H1 (cell line): ENCODE data around the gene SCAI. TPM values are rescaled to one million over a fixed set of nuclear protein-coding genes. Genes with fewer than 3 reads are reported as not detected.

ENCODE experiments used
- CTCF ChIA-PET: fragments of 300-600 bp; sonication (Branson Sonifier 250); formaldehyde crosslinking; loops from one replicate; lab custom pipeline; 2021; ENCODE audit not compliant: partially characterized antibody; lab: Charles Lee
- POLR2A ChIA-PET: fragments of 300-600 bp; sonication (Branson Sonifier 250); formaldehyde crosslinking; loops from one replicate; lab custom pipeline; 2021; ENCODE audit warnings: inconsistent platforms; ENCODE audit not compliant: partially characterized antibody; lab: Charles Lee
- DNase-seq, 2 experiments: peaks; one replicate each; pipeline versions ENCODE4 v3.0.0 to v3.0.0-alpha.2; 2010 to 2022; ENCODE audit warnings: low spot score in 2 of 2, low read depth in 1 of 2, mixed read lengths in 1 of 2
- FAIRE-seq: peaks from 2 replicates; lab custom pipeline; 2011; peaks lifted over from hg19 to GRCh38; lab: Jason Lieb, UNC
- H2AFZ ChIP-seq: 2 replicates; pipeline ENCODE4 v1.8.1; 2012; ENCODE audit warnings: low read length, inconsistent platforms
- H2AK5ac ChIP-seq: 2 replicates; pipeline ENCODE4 v1.6.1; 2013; ENCODE audit warnings: low read depth, low read length
- H2BK120ac ChIP-seq: replicated peaks from 2 replicates; pipeline ENCODE3; 2013; ENCODE audit warnings: low read depth, low read length, inconsistent platforms
- H2BK12ac ChIP-seq: 2 replicates; pipeline ENCODE4 v1.6.1; 2013; ENCODE audit warnings: low read depth, low read length
- H2BK15ac ChIP-seq: 2 replicates; pipeline ENCODE4 v1.6.1; 2013; ENCODE audit warnings: low read length
- H2BK20ac ChIP-seq: 2 replicates; pipeline ENCODE4 v1.6.1; 2013; ENCODE audit warnings: low read length
- H2BK5ac ChIP-seq: 2 replicates; pipeline ENCODE4 v1.6.1; 2013; ENCODE audit warnings: low read depth, low read length
- H3K14ac ChIP-seq: 2 replicates; pipeline ENCODE4 v1.6.1; 2013; ENCODE audit warnings: inconsistent platforms; ENCODE audit not compliant: insufficient read length
- H3K18ac ChIP-seq: 2 replicates; pipeline ENCODE4 v1.6.1; 2013; ENCODE audit warnings: low read length; ENCODE audit errors: extremely low read depth
- H3K23ac ChIP-seq: 2 replicates; pipeline ENCODE4 v1.6.1; 2013; ENCODE audit warnings: inconsistent platforms; ENCODE audit not compliant: insufficient read length
- H3K23me2 ChIP-seq: 2 replicates; pipeline ENCODE4 v1.6.1; 2013; ENCODE audit warnings: low read depth, low read length
- H3K27ac ChIP-seq: 2 replicates; pipeline ENCODE4 v1.6.1; 2011; ENCODE audit warnings: low read depth, low read length, inconsistent platforms
- H3K27me3 ChIP-seq, 4 experiments: replicated peaks in 1 of 4; 1 replicate in 1 of 4; 2 replicates in 3 of 4; pipeline versions ENCODE4 v1.6.1 to v1.8.1; 2011 to 2013; ENCODE audit warnings: low read length in 3 of 4, mild to moderate bottlenecking in 3 of 4, inconsistent platforms in 2 of 4, mixed read lengths in 2 of 4, moderate library complexity in 1 of 4; ENCODE audit not compliant: control insufficient read depth in 3 of 4, insufficient read depth in 3 of 4; ENCODE audit errors: extremely low read depth in 1 of 4
- H3K36me3 ChIP-seq, 4 experiments: 2 replicates each; pipeline versions ENCODE4 v1.6.1 to v1.8.1; 2011 to 2013; ENCODE audit warnings: mild to moderate bottlenecking in 4 of 4, low read length in 3 of 4, moderate library complexity in 2 of 4, control low read depth in 1 of 4, inconsistent platforms in 1 of 4; ENCODE audit not compliant: insufficient read depth in 4 of 4, control insufficient read depth in 2 of 4
- H3K4ac ChIP-seq: replicated peaks from 2 replicates; pipeline ENCODE3; 2013; ENCODE audit warnings: low read length, low read depth, mixed read lengths, inconsistent platforms; ENCODE audit not compliant: insufficient read length
- H3K4me1 ChIP-seq, 4 experiments: replicated peaks in 1 of 4; 1 replicate in 1 of 4; 2 replicates in 3 of 4; pipeline versions ENCODE4 v1.6.1 to v1.8.1; 2011 to 2013; ENCODE audit warnings: low read length in 3 of 4, inconsistent platforms in 2 of 4, mixed read lengths in 1 of 4; ENCODE audit not compliant: insufficient read depth in 4 of 4, control insufficient read depth in 3 of 4
- H3K4me2 ChIP-seq, 2 experiments: 2 replicates each; pipeline versions ENCODE4 v1.6.1 to v1.8.1; 2011 to 2013; ENCODE audit warnings: low read depth in 2 of 2, low read length in 2 of 2, control low read depth in 1 of 2, inconsistent platforms in 1 of 2, mild to moderate bottlenecking in 1 of 2; ENCODE audit not compliant: insufficient read depth in 1 of 2
- H3K4me3 ChIP-seq, 4 experiments: fragments of 200-600, 300-600 bp in 1 of 4; sonication (generic), shearing (Covaris generic), sonication (Bioruptor Twin) in 1 of 4; 2 replicates each; pipeline versions ENCODE4 v1.5.1 to v1.8.1; 2011 to 2016; ENCODE audit warnings: low read length in 4 of 4, low read depth in 3 of 4, control low read depth in 2 of 4, inconsistent platforms in 2 of 4, mild to moderate bottlenecking in 2 of 4, mixed read lengths in 1 of 4, moderate library complexity in 1 of 4; ENCODE audit not compliant: insufficient read depth in 2 of 4; ENCODE audit errors: extremely low read depth in 1 of 4
- H3K56ac ChIP-seq: replicated peaks from 2 replicates; pipeline ENCODE3; 2013; ENCODE audit warnings: low read depth, mild to moderate bottlenecking, mixed read lengths, low read length, inconsistent platforms; ENCODE audit not compliant: insufficient read length
- H3K79me1 ChIP-seq: 2 replicates; pipeline ENCODE4 v1.6.1; 2013; ENCODE audit warnings: low read depth, low read length, control low read depth
- H3K79me2 ChIP-seq, 2 experiments: 2 replicates each; pipeline versions ENCODE4 v1.6.1 to v1.8.1; 2012 to 2013; ENCODE audit warnings: low read length in 2 of 2, mild to moderate bottlenecking in 2 of 2, inconsistent platforms in 1 of 2; ENCODE audit not compliant: insufficient read depth in 2 of 2, control insufficient read depth in 1 of 2
- H3K9ac ChIP-seq, 4 experiments: replicated peaks in 1 of 4; 1 replicate in 1 of 4; 2 replicates in 3 of 4; pipeline versions ENCODE4 v1.6.1 to v1.8.1; 2011 to 2013; ENCODE audit warnings: low read depth in 3 of 4, low read length in 3 of 4, control low read depth in 2 of 4, mild to moderate bottlenecking in 2 of 4, moderate library complexity in 2 of 4, inconsistent platforms in 1 of 4; ENCODE audit errors: extremely low read depth in 1 of 4
- H3K9me3 ChIP-seq, 2 experiments: 2 replicates each; pipeline versions ENCODE4 v1.6.1 to v1.8.1; 2012 to 2013; ENCODE audit warnings: mild to moderate bottlenecking in 2 of 2, moderate library complexity in 2 of 2, control low read depth in 1 of 2, inconsistent platforms in 1 of 2, low read depth in 1 of 2, low read length in 1 of 2, mixed read lengths in 1 of 2; ENCODE audit not compliant: insufficient read depth in 2 of 2
- H4K20me1 ChIP-seq, 2 experiments: replicated peaks in 1 of 2; 2 replicates each; pipeline versions ENCODE3 to v1.8.1; 2011 to 2013; ENCODE audit warnings: inconsistent platforms in 2 of 2, low read length in 2 of 2, mild to moderate bottlenecking in 1 of 2; ENCODE audit not compliant: insufficient read depth in 2 of 2, control insufficient read depth in 1 of 2
- H4K5ac ChIP-seq: 2 replicates; pipeline ENCODE4 v1.6.1; 2013; ENCODE audit warnings: low read length, low read depth, mixed read lengths, inconsistent platforms; ENCODE audit not compliant: insufficient read length
- H4K8ac ChIP-seq: 2 replicates; pipeline ENCODE4 v1.8.0; 2013; ENCODE audit warnings: mild to moderate bottlenecking, moderate library complexity, low read length, inconsistent platforms; ENCODE audit not compliant: insufficient read depth; ENCODE audit errors: extremely low read depth
- H4K91ac ChIP-seq: replicated peaks from 2 replicates; pipeline ENCODE3; 2013; ENCODE audit warnings: low read length, mixed read lengths, inconsistent platforms; ENCODE audit not compliant: insufficient read length
- ATF3 ChIP-seq: IDR thresholded peaks from 2 replicates; pipeline ENCODE4 v1.6.1; 2011; ENCODE audit warnings: low read depth, mild to moderate bottlenecking, low read length; ENCODE audit not compliant: insufficient read depth
- BRCA1 ChIP-seq: IDR thresholded peaks from 2 replicates; pipeline ENCODE4 v1.6.1; 2012; ENCODE audit warnings: low read depth, low read length, improper control_type of control experiment
- CBX5 ChIP-seq: fragments of 300-800, 300-1000 bp; sonication (generic); IDR thresholded peaks from 2 replicates; pipeline ENCODE4 v1.7.1; 2016; ENCODE audit warnings: antibody characterized with exemption, low read length, low read depth
- E2F6 ChIP-seq: IDR thresholded peaks from 2 replicates; pipeline ENCODE4 v1.6.1; 2012; ENCODE audit warnings: inconsistent platforms
- SAP30 ChIP-seq: fragments of 300-600 bp; sonication (generic); IDR thresholded peaks from 2 replicates; pipeline ENCODE4 v1.7.1; 2012; ENCODE audit warnings: low read length, moderate library complexity, mild to moderate bottlenecking, inconsistent platforms; ENCODE audit not compliant: insufficient read depth, insufficient replicate concordance
- SIX5 ChIP-seq: IDR thresholded peaks from 2 replicates; pipeline ENCODE4 v1.6.1; 2011; ENCODE audit warnings: mild to moderate bottlenecking, low read depth, low read length
- WGBS, 2 experiments: shearing (Covaris generic) in 1 of 2; methylation state at CpG; one replicate each; pipeline versions ENCODE4 v1.1.6 to v1.1.7; 2013 to 2015; ENCODE audit warnings: low lambda C conversion rate in 2 of 2, mixed read lengths in 2 of 2, inconsistent platforms in 1 of 2, low coverage in 1 of 2, missing lambda C conversion rate in 1 of 2; ENCODE audit not compliant: insufficient replicate concordance in 2 of 2, insufficient coverage in 1 of 2, insufficient read length in 1 of 2; ENCODE audit errors: extremely low coverage in 1 of 2, missing lambda C conversion rate in 1 of 2; 5-methylcytosine and 5-hydroxymethylcytosine counted together
- polyA plus RNA-seq, 7 experiments: library from polyadenylated mRNA; depleted of rRNA in 3 of 7; stranded (reverse) in 5 of 7; unstranded in 2 of 7; fragments of >200 nt in 5 of 7; fragments of 200-250 nt in 2 of 7; gene quantifications; 1 replicate in 5 of 7; 2 replicates in 1 of 7; 4 replicates in 1 of 7; pipeline versions ENCODE4 v1.2.1 to v1.2.3, GENCODE V29; 2011 to 2013; ENCODE audit warnings: missing spikeins in 2 of 7, mixed read lengths in 2 of 7
- total RNA-seq: library from RNA; stranded (reverse); fragmentation: NEBNext Ultra II Directional; extraction: Animal tissue kit (Norgen Biotek cat#: 25700); gene quantifications from 2 replicates; pipeline ENCODE4 v1.2.1, GENCODE V29; 2021

Gene SCAI
- total and polyA plus RNA-seq, 2 of the 8 experiments (the other 6 are each of a cell fraction or from before 2014, with no cell fraction given): 6.4 to 19.8 TPM

GRCh38 chr9:125189011-125189360 lies 45.7 kb upstream of the SCAI start:
- H3K18ac ChIP-seq: no peak overlapping the region
- H4K20me1 ChIP-seq: peaks cover 2 to 3% of the 10 kb centered on the region in 2 experiments
- H2BK5ac ChIP-seq: peak overlapping the region; percentile 66; the same call in 1 of the 2 replicates
- H3K27me3 ChIP-seq: no peaks in the 10 kb centered on the region
- H3K56ac ChIP-seq: no peak overlapping the region
- no peaks in the 10 kb centered on the region for H3K79me1 ChIP-seq
- H3K27ac ChIP-seq: peak overlapping the region; percentile 73; the same call in 1 of the 2 replicates
- H3K4me2 ChIP-seq: peak overlapping the region; percentile 71 to 88
- no peak overlapping the region for H2AFZ ChIP-seq
- no peak for TF ChIP-seq E2F6
- no peak for TF ChIP-seq ATF3
- TF ChIP-seq CBX5: no peak
- no peak for TF ChIP-seq SIX5
- TF ChIP-seq BRCA1: no peak
- peak; percentile 47 for TF ChIP-seq SAP30
- H4K91ac ChIP-seq: no peak overlapping the region
- H3K4ac ChIP-seq: no peak overlapping the region
- H3K9me3 ChIP-seq: no peaks in the 10 kb centered on the region
- H3K14ac ChIP-seq: no peak overlapping the region
- no peak overlapping the region for H3K23ac ChIP-seq
- no peak overlapping the region for H2BK20ac ChIP-seq
- peaks cover 17 to 54% of the 10 kb centered on the region in 2 experiments for H3K79me2 ChIP-seq
- no peak for DNase-seq
- H2AK5ac ChIP-seq: no peak overlapping the region
- CTCF ChIA-PET: interaction anchor here (0.5 kb wide), 1 partner anchor 66 kb away, joined by 3 read pairs; no protein-coding TSS in a partner anchor
- H3K4me3 ChIP-seq: peak overlapping the region; percentile 95 to 99 (median 96)
- H2BK120ac ChIP-seq: no peak overlapping the region
- 3% methylated on average over 20 of the region's 26 CpGs; no CpG with 5 or more reads in 1 of the 2 experiments for WGBS, 2 experiments
- no peak overlapping the region for H2BK12ac ChIP-seq
- H2BK15ac ChIP-seq: no peak overlapping the region
- H3K36me3 ChIP-seq: no peaks in the 10 kb centered on the region
- H3K4me1 ChIP-seq: peaks cover 0 to 3% (median 1%) of the 10 kb centered on the region in 4 experiments; a peak in 1 of 7 replicates
- H4K8ac ChIP-seq: peak overlapping the region; percentile 96; the same call in 1 of the 2 replicates
- FAIRE-seq: no peak
- peak overlapping the region; percentile 66 to 87 (median 79) for H3K9ac ChIP-seq
- H4K5ac ChIP-seq: no peak overlapping the region
- H3K23me2 ChIP-seq: peaks cover 4% of the 10 kb centered on the region; the same call in 1 of the 2 replicates
- POLR2A ChIA-PET: interaction anchor here (0.6 kb wide), 1 partner anchor 115 kb away, joined by 3 read pairs; no protein-coding TSS in a partner anchor
